K562 (cell line): Measurements from ENCODE around the gene DMAC2. TPM values are rescaled to one million over a fixed set of nuclear protein-coding genes. Genes with fewer than 3 reads are reported as not detected.
A peak's percentile ranks its signal among the peaks of the same experiment; 100 is the strongest.

Source experiments
- ARHGAP35 ChIP-seq: fragments of 450-650 bp; IDR thresholded peaks from 2 replicates; pipeline ENCODE4 v1.6.1; 2018; ENCODE audit not compliant: partially characterized antibody
- ARID1B ChIP-seq: fragments of 450-650 bp; IDR thresholded peaks from 2 replicates; pipeline ENCODE4 v1.6.1; 2016; ENCODE audit warnings: antibody characterized with exemption, mild to moderate bottlenecking, inconsistent platforms
- BCOR ChIP-seq: fragments of 450-650 bp; IDR thresholded peaks from 2 replicates; pipeline ENCODE4 v1.6.1; 2016
- GATA2 ChIP-seq: sonication (generic); formaldehyde crosslinking; IDR thresholded peaks from 2 replicates; pipeline ENCODE4 v1.4.0; 2020; ENCODE audit warnings: mild to moderate bottlenecking, missing genetic modification reagents
- HDAC1 ChIP-seq, 2 experiments: fragments of 450-650 bp; IDR thresholded peaks; 2 replicates each; pipeline ENCODE4 v1.6.1; 2016 to 2017; ENCODE audit warnings: inconsistent platforms in 1 of 2, mild to moderate bottlenecking in 1 of 2, moderate library complexity in 1 of 2
- KDM1A ChIP-seq, 2 experiments: fragments of 450-650 bp; IDR thresholded peaks; 2 replicates each; pipeline ENCODE4 v1.6.1; 2016; ENCODE audit warnings: mild to moderate bottlenecking in 2 of 2
- LCOR ChIP-seq: sonication (generic); formaldehyde crosslinking; IDR thresholded peaks from 2 replicates; pipeline ENCODE4 v1.8.0; 2022; ENCODE audit warnings: mild to moderate bottlenecking, missing genetic modification reagents
- MTA1 ChIP-seq: fragments of 450-650 bp; IDR thresholded peaks from 2 replicates; pipeline ENCODE4 v1.6.1; 2017; ENCODE audit warnings: borderline replicate concordance
- NFIC ChIP-seq: fragments of 450-650 bp; IDR thresholded peaks from 2 replicates; pipeline ENCODE4 v1.6.1; 2017; ENCODE audit warnings: mild to moderate bottlenecking, inconsistent platforms
- PHF20 ChIP-seq: fragments of 450-650 bp; IDR thresholded peaks from 2 replicates; pipeline ENCODE4 v1.6.1; 2018; ENCODE audit not compliant: partially characterized antibody
- SMARCE1 ChIP-seq: fragments of 450-650 bp; IDR thresholded peaks from 2 replicates; pipeline ENCODE4 v1.7.1; 2016; ENCODE audit warnings: mild to moderate bottlenecking
- TCF7 ChIP-seq: sonication (generic); IDR thresholded peaks from 2 replicates; pipeline ENCODE4 v1.6.1; 2016; ENCODE audit warnings: antibody characterized with exemption, borderline replicate concordance
- ZBED1 ChIP-seq: IDR thresholded peaks from 2 replicates; pipeline ENCODE4 v1.6.1; 2014
- polyA plus RNA-seq, 8 experiments: library from polyadenylated mRNA; depleted of rRNA in 4 of 8; stranded (reverse) in 5 of 8; unstranded in 3 of 8; fragments of >200 nt; fragmentation: Nextera tagmentation in 2 of 8; fragmentation: Illumina TruSeq in 1 of 8; extraction: Ambion mirVana in 2 of 8; extraction: Trizol in 1 of 8; gene quantifications; 2 replicates each; pipeline versions ENCODE4 v1.2.1 to v1.2.3, GENCODE V29; 2011 to 2014; ENCODE audit warnings: inconsistent platforms in 1 of 8, missing spikeins in 1 of 8
- total RNA-seq, 7 experiments: library from RNA; depleted of rRNA in 6 of 7; stranded (reverse); fragments of >200 nt in 6 of 7; fragmentation: Illumina TruSeq in 2 of 7; extraction: Trizol in 2 of 7; gene quantifications; 2 replicates each; pipeline versions ENCODE4 v1.2.1 to v1.2.3, GENCODE V29; 2011 to 2021; ENCODE audit warnings: low replicate concordance in 1 of 7
- TF ChIP-seq, protein P1 (sequence below): fragments of 450-650 bp; IDR thresholded peaks from 2 replicates; pipeline ENCODE4 v1.6.1; 2018; ENCODE audit not compliant: partially characterized antibody
- TF ChIP-seq, protein P2 (sequence below): fragments of 200-800 bp; sonication (Bioruptor generic); IDR thresholded peaks from 2 replicates; pipeline ENCODE4 v1.6.1; 2017; ENCODE audit warnings: missing genetic modification characterization, missing compliant biosample characterization
- TF ChIP-seq, protein P3 (sequence below): fragments of 450-650 bp; IDR thresholded peaks from 2 replicates; pipeline ENCODE4 v1.6.1; 2016; ENCODE audit warnings: borderline replicate concordance
- TF ChIP-seq, protein P4 (sequence below): fragments of 250-450 bp; sonication (Bioruptor Pico); IDR thresholded peaks from 2 replicates; pipeline ENCODE4 v1.5.0; 2021
- TF ChIP-seq, protein P5 (sequence below): fragments of 250-450 bp; sonication (Bioruptor Pico); IDR thresholded peaks from 2 replicates; pipeline ENCODE4 v1.4.0; 2020; ENCODE audit warnings: borderline replicate concordance

Gene DMAC2
- total and polyA plus RNA-seq, 9 of the 15 experiments (the other 6 are each of a cell fraction or from before 2014, with no cell fraction given) = 12.9 to 61.2 (median 43.1) TPM

DNA sequence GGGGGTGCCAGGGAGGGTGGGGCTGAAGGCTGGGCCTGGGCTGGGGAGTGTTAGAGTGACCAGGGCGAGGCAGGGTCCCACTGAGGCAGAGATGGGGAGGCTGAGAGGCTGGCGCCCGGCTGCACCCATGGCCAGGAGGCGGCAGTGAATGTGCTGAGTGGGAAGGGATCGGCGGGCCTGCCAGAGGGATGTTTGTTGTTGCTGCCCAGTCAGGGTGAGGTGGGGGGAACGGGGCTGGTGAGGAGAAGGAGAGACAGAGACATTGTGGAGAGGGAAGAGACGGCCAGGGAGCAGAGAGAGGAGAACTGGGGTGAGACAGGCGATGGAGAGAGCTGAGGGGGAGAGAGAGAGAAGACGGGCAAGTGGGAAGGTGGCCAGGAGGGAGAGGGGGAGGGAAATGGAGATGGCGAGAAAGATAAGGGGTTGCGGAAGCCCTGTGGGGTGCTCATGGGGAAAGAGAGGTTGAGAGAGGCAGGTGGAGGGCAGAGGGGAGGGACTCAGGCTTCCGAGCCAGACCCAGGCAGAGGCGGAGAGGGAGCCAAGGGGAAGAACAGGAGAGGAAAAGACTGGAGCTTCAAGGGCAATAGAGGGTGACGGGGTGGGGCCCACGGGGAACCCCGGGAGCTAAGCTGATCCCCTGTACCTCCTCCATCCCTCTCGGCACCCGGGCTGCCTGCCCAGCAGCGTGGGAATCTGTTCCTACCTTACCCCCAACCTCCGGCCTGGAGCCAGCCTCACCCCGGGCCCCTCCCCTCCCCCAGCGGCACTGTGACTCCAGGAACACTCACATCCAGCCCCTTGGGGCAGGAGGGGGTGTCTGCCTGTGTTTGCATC lies 11.8 kb downstream of the DMAC2 start (continued):
- TF ChIP-seq, protein P1, sequence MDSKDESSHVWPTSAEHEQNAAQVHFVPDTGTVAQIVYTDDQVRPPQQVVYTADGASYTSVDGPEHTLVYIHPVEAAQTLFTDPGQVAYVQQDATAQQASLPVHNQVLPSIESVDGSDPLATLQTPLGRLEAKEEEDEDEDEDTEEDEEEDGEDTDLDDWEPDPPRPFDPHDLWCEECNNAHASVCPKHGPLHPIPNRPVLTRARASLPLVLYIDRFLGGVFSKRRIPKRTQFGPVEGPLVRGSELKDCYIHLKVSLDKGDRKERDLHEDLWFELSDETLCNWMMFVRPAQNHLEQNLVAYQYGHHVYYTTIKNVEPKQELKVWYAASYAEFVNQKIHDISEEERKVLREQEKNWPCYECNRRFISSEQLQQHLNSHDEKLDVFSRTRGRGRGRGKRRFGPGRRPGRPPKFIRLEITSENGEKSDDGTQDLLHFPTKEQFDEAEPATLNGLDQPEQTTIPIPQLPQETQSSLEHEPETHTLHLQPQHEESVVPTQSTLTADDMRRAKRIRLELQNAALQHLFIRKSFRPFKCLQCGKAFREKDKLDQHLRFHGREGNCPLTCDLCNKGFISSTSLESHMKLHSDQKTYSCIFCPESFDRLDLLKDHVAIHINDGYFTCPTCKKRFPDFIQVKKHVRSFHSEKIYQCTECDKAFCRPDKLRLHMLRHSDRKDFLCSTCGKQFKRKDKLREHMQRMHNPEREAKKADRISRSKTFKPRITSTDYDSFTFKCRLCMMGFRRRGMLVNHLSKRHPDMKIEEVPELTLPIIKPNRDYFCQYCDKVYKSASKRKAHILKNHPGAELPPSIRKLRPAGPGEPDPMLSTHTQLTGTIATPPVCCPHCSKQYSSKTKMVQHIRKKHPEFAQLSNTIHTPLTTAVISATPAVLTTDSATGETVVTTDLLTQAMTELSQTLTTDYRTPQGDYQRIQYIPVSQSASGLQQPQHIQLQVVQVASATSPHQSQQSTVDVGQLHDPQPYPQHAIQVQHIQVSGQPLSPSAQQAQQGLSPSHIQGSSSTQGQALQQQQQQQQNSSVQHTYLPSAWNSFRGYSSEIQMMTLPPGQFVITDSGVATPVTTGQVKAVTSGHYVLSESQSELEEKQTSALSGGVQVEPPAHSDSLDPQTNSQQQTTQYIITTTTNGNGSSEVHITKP = peak; percentile 23
- no peak for TF ChIP-seq LCOR
- TF ChIP-seq KDM1A (IDR thresholded peaks at IDR 0.05) = peak in 1 of 2 experiments; percentile 30; a peak in 1 of 4 replicates
- TF ChIP-seq ARID1B = peak; percentile 75
- TF ChIP-seq GATA2 (CRISPR knock-in tag) = peak; percentile 73
- TF ChIP-seq, protein P2, sequence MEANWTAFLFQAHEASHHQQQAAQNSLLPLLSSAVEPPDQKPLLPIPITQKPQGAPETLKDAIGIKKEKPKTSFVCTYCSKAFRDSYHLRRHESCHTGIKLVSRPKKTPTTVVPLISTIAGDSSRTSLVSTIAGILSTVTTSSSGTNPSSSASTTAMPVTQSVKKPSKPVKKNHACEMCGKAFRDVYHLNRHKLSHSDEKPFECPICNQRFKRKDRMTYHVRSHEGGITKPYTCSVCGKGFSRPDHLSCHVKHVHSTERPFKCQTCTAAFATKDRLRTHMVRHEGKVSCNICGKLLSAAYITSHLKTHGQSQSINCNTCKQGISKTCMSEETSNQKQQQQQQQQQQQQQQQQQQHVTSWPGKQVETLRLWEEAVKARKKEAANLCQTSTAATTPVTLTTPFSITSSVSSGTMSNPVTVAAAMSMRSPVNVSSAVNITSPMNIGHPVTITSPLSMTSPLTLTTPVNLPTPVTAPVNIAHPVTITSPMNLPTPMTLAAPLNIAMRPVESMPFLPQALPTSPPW (CRISPR knock-in tag) = peak; percentile 50
- TF ChIP-seq, protein P3, sequence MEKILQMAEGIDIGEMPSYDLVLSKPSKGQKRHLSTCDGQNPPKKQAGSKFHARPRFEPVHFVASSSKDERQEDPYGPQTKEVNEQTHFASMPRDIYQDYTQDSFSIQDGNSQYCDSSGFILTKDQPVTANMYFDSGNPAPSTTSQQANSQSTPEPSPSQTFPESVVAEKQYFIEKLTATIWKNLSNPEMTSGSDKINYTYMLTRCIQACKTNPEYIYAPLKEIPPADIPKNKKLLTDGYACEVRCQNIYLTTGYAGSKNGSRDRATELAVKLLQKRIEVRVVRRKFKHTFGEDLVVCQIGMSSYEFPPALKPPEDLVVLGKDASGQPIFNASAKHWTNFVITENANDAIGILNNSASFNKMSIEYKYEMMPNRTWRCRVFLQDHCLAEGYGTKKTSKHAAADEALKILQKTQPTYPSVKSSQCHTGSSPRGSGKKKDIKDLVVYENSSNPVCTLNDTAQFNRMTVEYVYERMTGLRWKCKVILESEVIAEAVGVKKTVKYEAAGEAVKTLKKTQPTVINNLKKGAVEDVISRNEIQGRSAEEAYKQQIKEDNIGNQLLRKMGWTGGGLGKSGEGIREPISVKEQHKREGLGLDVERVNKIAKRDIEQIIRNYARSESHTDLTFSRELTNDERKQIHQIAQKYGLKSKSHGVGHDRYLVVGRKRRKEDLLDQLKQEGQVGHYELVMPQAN = peak; percentile 69
- peak; percentile 60 for TF ChIP-seq ARHGAP35
- peak; percentile 75 for TF ChIP-seq MTA1
- TF ChIP-seq, protein P4, sequence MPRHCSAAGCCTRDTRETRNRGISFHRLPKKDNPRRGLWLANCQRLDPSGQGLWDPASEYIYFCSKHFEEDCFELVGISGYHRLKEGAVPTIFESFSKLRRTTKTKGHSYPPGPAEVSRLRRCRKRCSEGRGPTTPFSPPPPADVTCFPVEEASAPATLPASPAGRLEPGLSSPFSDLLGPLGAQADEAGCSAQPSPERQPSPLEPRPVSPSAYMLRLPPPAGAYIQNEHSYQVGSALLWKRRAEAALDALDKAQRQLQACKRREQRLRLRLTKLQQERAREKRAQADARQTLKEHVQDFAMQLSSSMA (CRISPR knock-in tag) = no peak
- peak; percentile 89 for TF ChIP-seq NFIC
- TF ChIP-seq, protein P5, sequence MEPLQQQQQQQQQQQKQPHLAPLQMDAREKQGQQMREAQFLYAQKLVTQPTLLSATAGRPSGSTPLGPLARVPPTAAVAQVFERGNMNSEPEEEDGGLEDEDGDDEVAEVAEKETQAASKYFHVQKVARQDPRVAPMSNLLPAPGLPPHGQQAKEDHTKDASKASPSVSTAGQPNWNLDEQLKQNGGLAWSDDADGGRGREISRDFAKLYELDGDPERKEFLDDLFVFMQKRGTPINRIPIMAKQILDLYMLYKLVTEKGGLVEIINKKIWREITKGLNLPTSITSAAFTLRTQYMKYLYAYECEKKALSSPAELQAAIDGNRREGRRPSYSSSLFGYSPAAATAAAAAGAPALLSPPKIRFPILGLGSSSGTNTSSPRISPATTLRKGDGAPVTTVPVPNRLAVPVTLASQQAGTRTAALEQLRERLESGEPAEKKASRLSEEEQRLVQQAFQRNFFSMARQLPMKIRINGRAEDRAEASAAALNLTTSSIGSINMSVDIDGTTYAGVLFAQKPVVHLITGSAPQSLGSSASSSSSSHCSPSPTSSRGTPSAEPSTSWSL = no peak
- TF ChIP-seq PHF20 = peak; percentile 55
- peak; percentile 75 for TF ChIP-seq BCOR
- peak; percentile 93 for TF ChIP-seq SMARCE1
- TF ChIP-seq HDAC1 (IDR thresholded peaks at IDR 0.05) = peak in 1 of 2 experiments; percentile 85; a peak in 2 of 4 replicates
- no peak for TF ChIP-seq TCF7
- no peak for TF ChIP-seq ZBED1
